Ishikawa (cell line): Measurements from ENCODE around the gene FUBP3.

Experiments
- CEBPB ChIP-seq: IDR thresholded peaks from 2 replicates; pipeline ENCODE4 v1.6.1; 2012
- CREB1 ChIP-seq: IDR thresholded peaks from 2 replicates; pipeline ENCODE4 v1.6.1; 2012; ENCODE audit warnings: low read depth
- EGR1 ChIP-seq: IDR thresholded peaks from 2 replicates; pipeline ENCODE4 v1.6.1; 2012
- EP300 ChIP-seq: IDR thresholded peaks from 2 replicates; pipeline ENCODE4 v1.6.1; 2012; ENCODE audit warnings: borderline replicate concordance
- FOXM1 ChIP-seq: IDR thresholded peaks from 2 replicates; pipeline ENCODE4 v1.6.1; 2012; ENCODE audit warnings: low read depth, borderline replicate concordance
- NFIC ChIP-seq: IDR thresholded peaks from 2 replicates; pipeline ENCODE4 v1.6.1; 2012
- RAD21 ChIP-seq: IDR thresholded peaks from 2 replicates; pipeline ENCODE4 v1.6.1; 2012; ENCODE audit warnings: low read depth
- TAF1 ChIP-seq: IDR thresholded peaks from 2 replicates; pipeline ENCODE4 v1.6.1; 2012; ENCODE audit warnings: low read depth, mild to moderate bottlenecking
- TCF12 ChIP-seq: IDR thresholded peaks from 2 replicates; pipeline ENCODE4 v1.6.1; 2012; ENCODE audit warnings: low read depth
- TEAD4 ChIP-seq: IDR thresholded peaks from 2 replicates; pipeline ENCODE4 v1.6.1; 2012
- YY1 ChIP-seq: IDR thresholded peaks from 2 replicates; pipeline ENCODE4 v1.6.1; 2012; ENCODE audit warnings: low read depth
- ZBTB7A ChIP-seq: IDR thresholded peaks from 2 replicates; pipeline ENCODE4 v1.6.1; 2012; ENCODE audit warnings: low read depth
- TF ChIP-seq, protein P1 (sequence below): IDR thresholded peaks from 2 replicates; pipeline ENCODE4 v1.6.1; 2012
- TF ChIP-seq, protein P2 (sequence below): IDR thresholded peaks from 2 replicates; pipeline ENCODE4 v1.6.1; 2012
- TF ChIP-seq, protein P3 (sequence below): IDR thresholded peaks from 2 replicates; pipeline ENCODE4 v1.6.1; 2012; ENCODE audit warnings: low read depth, mild to moderate bottlenecking

FUBP3 gene

DNA sequence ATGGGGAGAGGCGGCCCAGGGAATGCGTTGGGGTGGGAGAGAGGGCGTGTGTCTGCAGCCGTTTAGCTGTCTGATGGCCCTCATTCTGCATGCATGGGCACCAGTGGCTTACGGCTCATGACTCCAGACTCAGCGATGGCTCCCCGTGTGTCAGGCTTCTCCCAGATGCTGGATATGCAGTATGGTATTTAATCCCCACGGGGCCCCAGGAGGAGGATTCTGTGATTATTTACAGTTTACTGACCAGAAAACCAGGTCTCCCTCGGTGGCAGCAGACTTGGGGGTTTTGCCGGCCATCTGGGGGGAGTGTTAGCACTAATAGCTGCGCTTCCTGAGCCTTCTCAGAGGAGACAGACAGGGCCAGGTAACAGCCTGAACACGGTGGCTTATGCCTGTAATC, 89.3 kb downstream of the FUBP3 start:
- TF ChIP-seq FOXM1 (no peak), CREB1 (no peak), YY1 (no peak), EGR1 (no peak)

DNA sequence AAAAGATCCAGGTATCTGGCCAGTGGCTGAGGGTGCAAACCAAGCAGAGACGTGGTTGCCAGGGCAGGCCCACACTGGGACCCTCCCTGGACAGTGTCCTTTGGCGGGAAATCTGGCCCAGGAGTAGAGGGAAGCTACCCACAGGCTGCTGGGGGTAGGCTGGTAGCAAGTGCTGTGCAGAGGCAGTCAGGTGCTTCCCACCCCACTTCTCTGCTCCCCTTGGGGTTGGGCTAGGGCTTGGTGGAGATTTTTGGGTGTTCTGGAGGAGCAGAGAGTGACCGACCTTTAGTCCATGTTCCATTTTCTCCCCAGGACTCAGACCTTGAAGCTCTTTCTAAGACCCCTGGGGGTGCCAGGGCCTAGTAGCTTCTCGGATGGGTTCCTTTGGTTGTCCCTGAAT, 90.6 kb downstream of the FUBP3 start:
- no peak for TF ChIP-seq ZBTB7A
- TF ChIP-seq EP300, result no peak
- no peak for TF ChIP-seq RAD21
- TF ChIP-seq NFIC, result no peak
- TF ChIP-seq CREB1, result no peak
- TF ChIP-seq TAF1, result no peak
- TF ChIP-seq, protein P1, sequence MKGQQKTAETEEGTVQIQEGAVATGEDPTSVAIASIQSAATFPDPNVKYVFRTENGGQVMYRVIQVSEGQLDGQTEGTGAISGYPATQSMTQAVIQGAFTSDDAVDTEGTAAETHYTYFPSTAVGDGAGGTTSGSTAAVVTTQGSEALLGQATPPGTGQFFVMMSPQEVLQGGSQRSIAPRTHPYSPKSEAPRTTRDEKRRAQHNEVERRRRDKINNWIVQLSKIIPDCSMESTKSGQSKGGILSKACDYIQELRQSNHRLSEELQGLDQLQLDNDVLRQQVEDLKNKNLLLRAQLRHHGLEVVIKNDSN, result no peak
- TF ChIP-seq FOXM1, result no peak

DNA sequence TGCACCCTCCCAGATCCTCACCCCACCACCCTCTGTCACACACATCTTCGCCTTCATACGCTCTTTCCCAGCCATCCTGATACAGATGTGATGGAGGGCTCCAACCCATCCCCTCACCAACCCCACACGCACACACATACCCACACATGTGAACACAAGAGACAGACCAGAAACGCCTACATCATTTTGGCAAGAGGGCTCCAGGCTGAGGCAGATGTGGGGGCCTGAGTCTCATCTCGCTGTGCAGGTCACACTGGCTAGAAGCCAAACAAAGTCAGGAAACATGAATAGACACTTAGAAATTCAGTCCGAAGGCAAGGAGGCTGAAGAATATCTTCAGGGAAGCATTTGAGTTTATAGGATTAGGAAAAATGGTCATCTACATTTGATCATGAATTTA, 91.3 kb downstream of the FUBP3 start:
- TF ChIP-seq TAF1 (no peak), ZBTB7A (no peak), CREB1 (no peak), RAD21 (no peak), YY1 (no peak)

DNA sequence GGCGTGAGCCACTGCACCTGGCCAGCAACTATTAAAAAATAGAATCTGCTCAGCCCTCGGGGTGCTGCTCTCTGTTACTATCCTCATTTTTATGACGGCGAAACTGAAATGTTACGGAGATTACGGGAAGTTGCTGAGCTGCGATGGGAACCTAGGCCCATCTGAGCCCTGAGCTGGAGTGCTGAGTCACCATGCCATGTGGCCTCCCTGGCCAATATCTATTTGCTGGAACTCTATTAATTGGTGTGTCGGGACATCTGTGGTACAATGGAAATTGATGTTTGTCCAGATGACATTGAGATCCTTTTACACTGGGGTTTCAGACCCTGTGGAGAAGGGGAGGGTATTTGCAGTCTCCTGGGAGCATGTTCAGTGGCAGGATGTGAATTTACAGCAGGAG, 93.1 kb downstream of the FUBP3 start:
- TF ChIP-seq ZBTB7A, result no peak
- no peak for TF ChIP-seq CEBPB
- TF ChIP-seq EGR1, result no peak
- TF ChIP-seq NFIC, result no peak
- TF ChIP-seq TEAD4, result no peak

DNA sequence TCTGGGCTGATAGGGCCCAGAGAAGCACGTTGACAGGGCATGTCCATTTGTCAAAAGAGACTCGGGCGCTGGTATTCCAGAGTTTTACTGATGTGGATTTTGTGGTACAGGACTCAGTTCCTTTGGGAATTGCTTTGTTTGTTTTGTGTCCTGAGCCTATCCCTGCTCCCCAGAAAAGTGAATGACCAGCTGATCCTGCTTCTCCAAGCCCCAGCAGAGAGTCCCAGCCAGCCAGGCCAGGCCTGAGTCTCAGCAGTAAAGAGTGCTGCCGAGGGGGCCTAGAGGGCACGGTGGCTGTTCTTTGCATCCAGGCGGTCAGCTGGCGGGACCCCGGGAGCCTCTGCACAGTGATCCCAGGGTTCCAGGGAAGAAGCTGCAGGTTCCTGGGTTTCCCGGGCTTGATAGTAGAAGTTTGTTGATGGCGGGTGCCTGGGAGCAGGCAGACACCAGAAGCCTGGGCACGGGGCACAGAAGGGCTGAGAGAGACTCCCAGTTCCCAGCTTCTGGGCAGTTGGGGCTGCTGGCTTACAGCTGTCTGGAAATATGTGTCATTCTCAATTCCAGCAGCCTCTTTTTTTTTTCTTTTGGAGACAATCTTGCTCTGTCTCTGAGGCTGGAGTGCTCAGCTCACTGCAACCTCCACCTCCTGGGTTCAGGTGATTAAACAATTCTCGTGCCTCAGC, 93.7 kb downstream of the FUBP3 start:
- TF ChIP-seq YY1 (no peak), CREB1 (no peak), TCF12 (no peak), FOXM1 (no peak), CEBPB (no peak), TEAD4 (no peak), TAF1 (no peak), RAD21 (no peak), ZBTB7A (no peak), NFIC (no peak), EGR1 (no peak), EP300 (no peak)
- TF ChIP-seq, protein P2, sequence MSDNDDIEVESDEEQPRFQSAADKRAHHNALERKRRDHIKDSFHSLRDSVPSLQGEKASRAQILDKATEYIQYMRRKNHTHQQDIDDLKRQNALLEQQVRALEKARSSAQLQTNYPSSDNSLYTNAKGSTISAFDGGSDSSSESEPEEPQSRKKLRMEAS, result no peak
- TF ChIP-seq, protein P3, sequence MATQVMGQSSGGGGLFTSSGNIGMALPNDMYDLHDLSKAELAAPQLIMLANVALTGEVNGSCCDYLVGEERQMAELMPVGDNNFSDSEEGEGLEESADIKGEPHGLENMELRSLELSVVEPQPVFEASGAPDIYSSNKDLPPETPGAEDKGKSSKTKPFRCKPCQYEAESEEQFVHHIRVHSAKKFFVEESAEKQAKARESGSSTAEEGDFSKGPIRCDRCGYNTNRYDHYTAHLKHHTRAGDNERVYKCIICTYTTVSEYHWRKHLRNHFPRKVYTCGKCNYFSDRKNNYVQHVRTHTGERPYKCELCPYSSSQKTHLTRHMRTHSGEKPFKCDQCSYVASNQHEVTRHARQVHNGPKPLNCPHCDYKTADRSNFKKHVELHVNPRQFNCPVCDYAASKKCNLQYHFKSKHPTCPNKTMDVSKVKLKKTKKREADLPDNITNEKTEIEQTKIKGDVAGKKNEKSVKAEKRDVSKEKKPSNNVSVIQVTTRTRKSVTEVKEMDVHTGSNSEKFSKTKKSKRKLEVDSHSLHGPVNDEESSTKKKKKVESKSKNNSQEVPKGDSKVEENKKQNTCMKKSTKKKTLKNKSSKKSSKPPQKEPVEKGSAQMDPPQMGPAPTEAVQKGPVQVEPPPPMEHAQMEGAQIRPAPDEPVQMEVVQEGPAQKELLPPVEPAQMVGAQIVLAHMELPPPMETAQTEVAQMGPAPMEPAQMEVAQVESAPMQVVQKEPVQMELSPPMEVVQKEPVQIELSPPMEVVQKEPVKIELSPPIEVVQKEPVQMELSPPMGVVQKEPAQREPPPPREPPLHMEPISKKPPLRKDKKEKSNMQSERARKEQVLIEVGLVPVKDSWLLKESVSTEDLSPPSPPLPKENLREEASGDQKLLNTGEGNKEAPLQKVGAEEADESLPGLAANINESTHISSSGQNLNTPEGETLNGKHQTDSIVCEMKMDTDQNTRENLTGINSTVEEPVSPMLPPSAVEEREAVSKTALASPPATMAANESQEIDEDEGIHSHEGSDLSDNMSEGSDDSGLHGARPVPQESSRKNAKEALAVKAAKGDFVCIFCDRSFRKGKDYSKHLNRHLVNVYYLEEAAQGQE, result no peak
- TF ChIP-seq, protein P1, result no peak

DNA sequence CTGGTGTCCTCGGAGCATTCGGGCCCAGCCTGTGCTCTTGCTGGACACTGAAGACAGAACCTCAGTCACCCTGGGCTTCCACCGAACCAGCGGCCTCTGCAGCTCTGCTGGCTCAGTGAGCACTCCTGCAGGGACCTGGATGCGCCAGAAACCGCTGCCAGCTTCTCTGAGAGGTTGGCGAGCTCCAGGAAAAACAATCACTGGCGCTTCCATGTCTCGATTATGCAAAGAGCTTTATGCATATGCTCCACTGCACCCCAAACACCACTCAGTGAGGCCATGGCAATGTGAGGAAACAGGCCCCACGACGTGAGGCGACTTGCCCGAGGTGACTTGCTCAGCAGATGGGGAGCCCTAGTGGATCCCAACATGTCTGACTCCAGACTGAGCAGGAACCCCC, 96.0 kb downstream of the FUBP3 start:
- no peak for TF ChIP-seq YY1

DNA sequence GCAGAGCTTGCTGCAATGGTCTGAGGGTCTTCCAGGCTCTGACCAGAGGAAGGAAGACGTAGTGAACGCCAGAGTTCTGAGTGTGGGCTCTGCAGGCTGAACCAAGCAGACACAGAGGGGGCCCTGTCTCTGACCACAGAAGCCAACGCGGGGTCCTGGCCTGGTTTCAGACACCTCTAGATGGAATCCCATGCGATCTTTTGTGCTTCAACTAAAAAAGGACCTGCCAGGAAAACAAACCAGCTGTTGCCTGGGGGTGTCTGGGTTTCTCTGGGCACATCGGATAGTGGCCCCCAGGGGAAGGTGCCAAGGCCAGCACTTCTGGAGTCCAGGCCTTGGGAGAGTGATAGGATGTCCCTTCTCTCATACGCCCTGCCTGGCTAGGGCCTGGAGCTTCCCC, 97.9 kb downstream of the FUBP3 start:
- TF ChIP-seq CEBPB, result no peak
- no peak for TF ChIP-seq YY1
- no peak for TF ChIP-seq NFIC

DNA sequence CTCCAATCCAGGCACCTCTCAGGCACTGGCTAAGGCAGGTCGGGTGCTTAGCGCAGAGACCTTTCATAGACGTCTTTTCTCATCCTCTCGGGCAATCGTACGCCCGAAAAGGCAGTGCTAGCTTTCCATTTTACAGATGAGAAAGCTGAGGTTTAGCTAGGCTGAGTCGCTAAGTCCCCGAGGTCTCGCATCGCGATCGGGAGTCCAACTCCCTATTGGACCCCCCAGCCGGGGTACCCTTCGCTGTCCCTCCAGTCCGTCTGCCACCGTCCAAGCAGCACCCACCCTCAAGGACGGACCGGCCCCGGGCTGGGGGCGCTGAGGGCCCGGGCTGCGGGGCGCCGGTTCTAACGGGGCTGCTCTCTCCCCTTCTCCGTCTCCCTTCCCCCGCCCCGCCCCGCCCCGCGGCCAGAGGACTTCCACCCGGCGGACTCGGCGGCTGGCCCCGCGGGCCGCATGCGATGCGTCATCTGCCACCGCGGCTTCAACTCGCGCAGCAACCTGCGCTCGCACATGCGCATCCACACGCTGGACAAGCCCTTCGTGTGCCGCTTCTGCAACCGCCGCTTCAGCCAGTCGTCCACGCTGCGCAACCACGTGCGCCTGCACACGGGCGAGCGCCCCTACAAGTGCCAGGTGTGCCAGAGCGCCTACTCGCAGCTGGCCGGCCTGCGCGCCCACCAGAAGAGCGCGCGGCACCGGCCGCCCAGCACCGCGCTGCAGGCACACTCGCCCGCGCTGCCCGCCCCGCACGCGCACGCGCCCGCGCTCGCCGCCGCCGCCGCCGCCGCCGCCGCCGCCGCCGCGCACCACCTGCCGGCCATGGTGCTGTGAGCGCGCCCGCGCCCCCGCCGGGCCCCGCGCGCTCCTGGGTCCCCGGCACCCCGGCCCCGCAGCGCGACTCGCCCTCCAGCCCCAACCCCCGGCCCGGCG, 101.7 kb downstream of the FUBP3 start:
- TF ChIP-seq, protein P1, result peak; percentile 44
- TF ChIP-seq, protein P2, result peak; percentile 96
- TF ChIP-seq NFIC (no peak; the same call in 1 of the 2 replicates), ZBTB7A (peak; percentile 51; the same call in 1 of the 2 replicates)
